HepG2 (cell line): ENCODE measurements around the gene ULK4. TPM values are rescaled to one million over a fixed set of nuclear protein-coding genes. Genes with fewer than 3 reads are reported as not detected.

ENCODE experiments used
- ATAC-seq: fragments of 200-7000 bp; cut with Tn5 transposase; 3 replicates; pipeline ENCODE4 v1.9.1; 2020; ENCODE audit warnings: mild to moderate bottlenecking, moderate library complexity
- BruUV-seq: library from RNA; stranded (reverse); fragments of 400-500 nt; replicated peaks from 2 replicates; lab custom pipeline; 2021; lab: Mats Ljungman, UMichigan
- CTCF ChIA-PET: fragments of 300-600 bp; formaldehyde crosslinking; extraction: SDS; loops from one replicate; lab custom pipeline; 2021; ENCODE audit warnings: low total read pairs, inconsistent platforms, low intra/inter-chr PET ratio; lab: Yijun Ruan, JAX
- POLR2A ChIA-PET: fragments of 350-600 bp; sonication (Branson Sonifier 250); formaldehyde crosslinking; loops from one replicate; lab custom pipeline; 2020; ENCODE audit warnings: antibody characterized with exemption, inconsistent platforms; lab: Yijun Ruan, JAX
- DNase-seq: peaks from one replicate; pipeline ENCODE4 v3.0.0-alpha.2; 2015; ENCODE audit warnings: low spot score
- FAIRE-seq: peaks from 3 replicates; lab custom pipeline; 2011; peaks lifted over from hg19 to GRCh38; lab: Jason Lieb, UNC
- H2AFZ ChIP-seq: one replicate; pipeline ENCODE4 v1.6.1; 2011; ENCODE audit warnings: low read length, inconsistent platforms
- H3K27ac ChIP-seq: fragments of 300-600 bp; 3 replicates; pipeline ENCODE4 v1.8.0; 2011; ENCODE audit warnings: mixed run types, mild to moderate bottlenecking, mixed read lengths, low read length, inconsistent platforms; ENCODE audit not compliant: insufficient read depth; ENCODE audit errors: extremely low read length
- H3K27me3 ChIP-seq, 2 experiments: fragments of 200-600 bp in 1 of 2; 2 replicates in 1 of 2; 3 replicates in 1 of 2; pipeline versions ENCODE4 v1.6.0 to v1.8.0; 2011; ENCODE audit warnings: low read length in 2 of 2, mild to moderate bottlenecking in 2 of 2, moderate library complexity in 2 of 2, inconsistent platforms in 1 of 2; ENCODE audit not compliant: insufficient read depth in 2 of 2, control insufficient read depth in 1 of 2
- H3K36me3 ChIP-seq, 2 experiments: fragments of 200-600 bp in 1 of 2; replicated peaks in 1 of 2; 2 replicates in 1 of 2; 3 replicates in 1 of 2; pipeline versions ENCODE4 v1.5.1 to v1.8.0; 2011; ENCODE audit warnings: low read length in 2 of 2, inconsistent platforms in 1 of 2; ENCODE audit not compliant: insufficient read depth in 2 of 2, control insufficient read depth in 1 of 2
- H3K4me1 ChIP-seq: 2 replicates; pipeline ENCODE4 v1.5.1; 2012; ENCODE audit warnings: low read length, inconsistent platforms; ENCODE audit not compliant: insufficient read depth
- H3K4me2 ChIP-seq: 2 replicates; pipeline ENCODE4 v1.6.0; 2011; ENCODE audit warnings: low read depth, low read length, inconsistent platforms
- H3K4me3 ChIP-seq, 3 experiments: fragments of 200-600 bp in 1 of 3; sonication (generic), shearing (Covaris generic) in 1 of 3; replicated peaks in 1 of 3; 2 replicates each; pipeline ENCODE4 v1.5.1; 2011 to 2016; ENCODE audit warnings: low read length in 3 of 3, inconsistent platforms in 2 of 3, low read depth in 2 of 3, mild to moderate bottlenecking in 2 of 3, control low read depth in 1 of 3, mixed read lengths in 1 of 3; ENCODE audit not compliant: insufficient read depth in 1 of 3
- H3K79me2 ChIP-seq: one replicate; pipeline ENCODE4 v1.6.1; 2011; ENCODE audit warnings: low read length, inconsistent platforms; ENCODE audit not compliant: insufficient read depth
- H3K9ac ChIP-seq: 2 replicates; pipeline ENCODE4 v1.6.0; 2011; ENCODE audit warnings: mild to moderate bottlenecking, low read depth, low read length, inconsistent platforms; ENCODE audit not compliant: insufficient read depth
- H3K9me3 ChIP-seq: 2 replicates; pipeline ENCODE4 v1.5.1; 2012; ENCODE audit warnings: mild to moderate bottlenecking, low read length
- H4K20me1 ChIP-seq: 2 replicates; pipeline ENCODE4 v1.6.0; 2011; ENCODE audit warnings: inconsistent platforms, mild to moderate bottlenecking, low read length, moderate library complexity; ENCODE audit not compliant: insufficient read depth
- ARID3A ChIP-seq: IDR thresholded peaks from 2 replicates; pipeline ENCODE4 v1.6.1; 2012; ENCODE audit warnings: low read depth, low read length, improper control_type of control experiment
- FOXC1 ChIP-seq: sonication (generic); formaldehyde crosslinking; IDR thresholded peaks from 2 replicates; pipeline ENCODE4 v1.8.0; 2022; ENCODE audit warnings: mild to moderate bottlenecking, missing genetic modification reagents, borderline replicate concordance
- KMT2B ChIP-seq: IDR thresholded peaks from 2 replicates; pipeline ENCODE4 v1.6.1; 2016; ENCODE audit warnings: missing genetic modification reagents, missing compliant biosample characterization
- NFYC ChIP-seq: IDR thresholded peaks from 2 replicates; pipeline ENCODE4 v1.6.1; 2016; ENCODE audit warnings: missing genetic modification reagents, missing compliant biosample characterization
- PITX1 ChIP-seq: sonication (generic); formaldehyde crosslinking; IDR thresholded peaks from 2 replicates; pipeline ENCODE4 v1.5.1; 2020; ENCODE audit warnings: mild to moderate bottlenecking, missing genetic modification reagents
- RXRB ChIP-seq: IDR thresholded peaks from 2 replicates; pipeline ENCODE4 v1.6.1; 2016; ENCODE audit warnings: borderline replicate concordance, missing genetic modification reagents, missing compliant biosample characterization
- SOX6 ChIP-seq, 2 experiments: fragments of 450-650 bp in 1 of 2; sonication (generic) in 1 of 2; formaldehyde crosslinking in 1 of 2; IDR thresholded peaks; 2 replicates each; pipeline versions ENCODE4 v1.4.0 to v1.6.1; 2017 to 2020; ENCODE audit warnings: antibody characterized with exemption in 1 of 2, mild to moderate bottlenecking in 1 of 2, missing genetic modification reagents in 1 of 2
- SRSF4 ChIP-seq: fragments of 200-400 bp; formaldehyde crosslinking; IDR thresholded peaks from one replicate; pipeline ENCODE4 v1.6.1; 2018; ENCODE audit warnings: mild to moderate bottlenecking, low read depth, low read length, moderate library complexity; ENCODE audit not compliant: poor library complexity, severe bottlenecking
- YEATS4 ChIP-seq: sonication (generic); formaldehyde crosslinking; IDR thresholded peaks from 2 replicates; pipeline ENCODE4 v1.4.0; 2020; ENCODE audit warnings: missing genetic modification reagents, borderline replicate concordance
- ZNF232 ChIP-seq: sonication (generic); formaldehyde crosslinking; IDR thresholded peaks from 2 replicates; pipeline ENCODE4 v1.4.0; 2020; ENCODE audit warnings: missing genetic modification reagents, borderline replicate concordance
- ZNF24 ChIP-seq: fragments of 450-650 bp; IDR thresholded peaks from 2 replicates; pipeline ENCODE4 v1.6.1; 2017; ENCODE audit warnings: antibody characterized with exemption, mild to moderate bottlenecking
- ZNF670 ChIP-seq: sonication (generic); formaldehyde crosslinking; IDR thresholded peaks from 2 replicates; pipeline ENCODE4 v1.8.0; 2022; ENCODE audit warnings: mild to moderate bottlenecking, missing genetic modification reagents, borderline replicate concordance
- ZNF720 ChIP-seq: sonication (generic); formaldehyde crosslinking; IDR thresholded peaks from 2 replicates; pipeline ENCODE4 v1.4.0; 2020; ENCODE audit warnings: missing genetic modification reagents
- ZNF772 ChIP-seq: sonication (generic); formaldehyde crosslinking; IDR thresholded peaks from 2 replicates; pipeline ENCODE4 v1.5.0; 2020; ENCODE audit warnings: mild to moderate bottlenecking, missing genetic modification reagents
- WGBS: methylation state at CpG from one replicate; pipeline ENCODE4 v1.1.6; 2017; ENCODE audit warnings: low lambda C conversion rate; 5-methylcytosine and 5-hydroxymethylcytosine counted together
- in situ Hi-C: cut with HindIII; loops from 2 replicates; pipeline ENCODE4 v1.10.0; 2017; ENCODE audit warnings: low pct_unique_long_range_greater_than_20kb; ENCODE audit not compliant: extremely low pct_ligation_motif_present
- intact Hi-C: fragments of 100-400 bp; cut with micrococcal nuclease; formaldehyde crosslinking; loops from one replicate; pipeline ENCODE4 v1.10.0; 2022; ENCODE audit not compliant: unreplicated experiment
- polyA plus RNA-seq, 8 experiments: library from polyadenylated mRNA; depleted of rRNA in 3 of 8; stranded (reverse) in 7 of 8; unstranded in 1 of 8; fragments of >200 nt; fragmentation: Illumina TruSeq in 4 of 8; extraction: Trizol in 4 of 8; gene quantifications; 2 replicates each; pipeline versions ENCODE4 v1.2.1 to v1.2.3, GENCODE V29; 2011 to 2016; ENCODE audit warnings: low read depth in 4 of 8, missing spikeins in 1 of 8, mixed read lengths in 1 of 8; ENCODE audit not compliant: insufficient read depth in 1 of 8
- total RNA-seq, 5 experiments: library from RNA; depleted of rRNA; stranded (reverse); fragments of >200 nt; fragmentation: Illumina TruSeq; extraction: Trizol; gene quantifications; 2 replicates each; pipeline ENCODE4 v1.2.3, GENCODE V29; 2016; ENCODE audit warnings: low read depth in 1 of 5

The ULK4 gene
- total and polyA plus RNA-seq, 2 of the 13 experiments (the other 11 are each of a cell fraction or from before 2014, with no cell fraction given), result 6.7 to 11.8 TPM

- TF ChIP-seq ZNF772 (CRISPR knock-in tag) (no peak), ZNF24 (no peak), SOX6 (IDR thresholded peaks at IDR 0.05) (no peak), SOX6 (CRISPR knock-in tag; IDR thresholded peaks at IDR 0.05) (no peak), ZNF720 (CRISPR knock-in tag) (no peak), PITX1 (CRISPR knock-in tag) (no peak), RXRB (no peak), FOXC1 (CRISPR knock-in tag) (no peak)
Measured at GRCh38 chr3:41417574-41417973, 544.3 kb downstream of the ULK4 start (continued).

GRCh38 chr3:41411065-41411464, 550.8 kb downstream of the ULK4 start:
- H3K27me3 ChIP-seq, result no peaks in the 10 kb centered on the region
- no peak for DNase-seq
- TF ChIP-seq ARID3A (no peak), YEATS4 (CRISPR knock-in tag) (no peak), ZNF670 (no peak), SRSF4 (no peak), KMT2B (no peak), ZNF232 (CRISPR knock-in tag) (no peak), NFYC (CRISPR knock-in tag) (no peak)
- TF ChIP-seq, all 625 proteins: peak for 0
- Histone ChIP-seq H3K79me2 (no peaks in the 10 kb centered on the region), H3K36me3 (no peaks in the 10 kb centered on the region), H3K4me2 (no peak overlapping the region), H3K4me3 (no peak overlapping the region), H4K20me1 (no peaks in the 10 kb centered on the region), H3K9me3 (no peaks in the 10 kb centered on the region), H3K27ac (no peak overlapping the region), H3K4me1 (no peaks in the 10 kb centered on the region), H3K9ac (no peak overlapping the region), H2AFZ (no peak overlapping the region)
- in situ Hi-C loops (no loop called here), intact Hi-C loops (no loop called here)
- 33% methylated on average over 1 of the region's 1 CpG for WGBS
- BruUV-seq, result no TSS peak
- FAIRE-seq (no peak), ATAC-seq (no peak)
- CTCF ChIA-PET, result no interaction called here
- POLR2A ChIA-PET, result no interaction called here
